ENCODE measurements around the gene ISL1.
A peak's percentile ranks its signal among the peaks of the same experiment; 100 is the strongest.

The ISL1 gene

GRCh38 chr5:51398875-51399642 is 15.8 kb downstream of the ISL1 start:
- H3K4me3 ChIP-seq (ENCODE audit: low read depth, low read length): peak overlapping the region; percentile 53
- peaks cover 53% of the 10 kb centered on the region for H3K4me1 ChIP-seq (ENCODE audit: control insufficient read depth, insufficient read depth, low read length)
- H3K36me3 ChIP-seq (ENCODE audit: control insufficient read depth, insufficient read depth, low read length): no peaks in the 10 kb centered on the region
- no peak overlapping the region for H3K27ac ChIP-seq (ENCODE audit: low read depth, low read length)
- peaks cover 86% of the 10 kb centered on the region for H3K27me3 ChIP-seq (ENCODE audit: control insufficient read depth, insufficient read depth, low read length)
- H3K9me3 ChIP-seq (ENCODE audit: control insufficient read depth, insufficient read depth, low read depth, low read length): no peaks in the 10 kb centered on the region
- H3K9ac ChIP-seq (ENCODE audit: low read length): peak overlapping the region; percentile 47

GRCh38 chr5:51399643-51400006 is 16.4 kb downstream of the ISL1 start:
- H3K9ac ChIP-seq (ENCODE audit: low read length): peak overlapping the region; percentile 19
- H3K9me3 ChIP-seq (ENCODE audit: control insufficient read depth, insufficient read depth, low read depth, low read length): no peaks in the 10 kb centered on the region
- no peak overlapping the region for H3K27ac ChIP-seq (ENCODE audit: low read depth, low read length)
- no peaks in the 10 kb centered on the region for H3K36me3 ChIP-seq (ENCODE audit: control insufficient read depth, insufficient read depth, low read length)
- H3K4me1 ChIP-seq (ENCODE audit: control insufficient read depth, insufficient read depth, low read length): peaks cover 48% of the 10 kb centered on the region
- peaks cover 80% of the 10 kb centered on the region for H3K27me3 ChIP-seq (ENCODE audit: control insufficient read depth, insufficient read depth, low read length)
- H3K4me3 ChIP-seq (ENCODE audit: low read depth, low read length): peak overlapping the region; percentile 53

GRCh38 chr5:51404255-51404654 is 21.0 kb downstream of the ISL1 start:
- Histone ChIP-seq H3K9ac (ENCODE audit: low read length) (no peak overlapping the region), H3K4me1 (ENCODE audit: control insufficient read depth, insufficient read depth, low read length) (peaks cover 5% of the 10 kb centered on the region), H3K9me3 (ENCODE audit: control insufficient read depth, insufficient read depth, low read depth, low read length) (no peaks in the 10 kb centered on the region), H3K27me3 (ENCODE audit: control insufficient read depth, insufficient read depth, low read length) (peaks cover 34% of the 10 kb centered on the region), H3K4me3 (ENCODE audit: low read depth, low read length) (no peak overlapping the region), H3K27ac (ENCODE audit: low read depth, low read length) (no peak overlapping the region), H3K36me3 (ENCODE audit: control insufficient read depth, insufficient read depth, low read length) (no peaks in the 10 kb centered on the region)

- Histone ChIP-seq H3K27ac (ENCODE audit: low read depth, low read length) (no peak overlapping the region), H3K27me3 (ENCODE audit: control insufficient read depth, insufficient read depth, low read length) (no peaks in the 10 kb centered on the region), H3K9ac (ENCODE audit: low read length) (no peak overlapping the region), H3K9me3 (ENCODE audit: control insufficient read depth, insufficient read depth, low read depth, low read length) (no peaks in the 10 kb centered on the region), H3K4me1 (ENCODE audit: control insufficient read depth, insufficient read depth, low read length) (no peaks in the 10 kb centered on the region; the same call in 1 of the 2 replicates), H3K4me3 (ENCODE audit: low read depth, low read length) (no peak overlapping the region), H3K36me3 (ENCODE audit: control insufficient read depth, insufficient read depth, low read length) (no peaks in the 10 kb centered on the region)
Observed at GRCh38 chr5:51411921-51412325, 28.7 kb downstream of the ISL1 start.

GRCh38 chr5:51414516-51414915 is 31.3 kb downstream of the ISL1 start:
- H3K9ac ChIP-seq (ENCODE audit: low read length): no peak overlapping the region
- no peaks in the 10 kb centered on the region for H3K9me3 ChIP-seq (ENCODE audit: control insufficient read depth, insufficient read depth, low read depth, low read length)
- no peaks in the 10 kb centered on the region for H3K27me3 ChIP-seq (ENCODE audit: control insufficient read depth, insufficient read depth, low read length)
- H3K27ac ChIP-seq (ENCODE audit: low read depth, low read length): no peak overlapping the region
- no peaks in the 10 kb centered on the region for H3K36me3 ChIP-seq (ENCODE audit: control insufficient read depth, insufficient read depth, low read length)
- no peaks in the 10 kb centered on the region; the same call in 1 of the 2 replicates for H3K4me1 ChIP-seq (ENCODE audit: control insufficient read depth, insufficient read depth, low read length)
- no peak overlapping the region for H3K4me3 ChIP-seq (ENCODE audit: low read depth, low read length)

- no peak overlapping the region for H3K9ac ChIP-seq (ENCODE audit: low read length)
- H3K27me3 ChIP-seq (ENCODE audit: control insufficient read depth, insufficient read depth, low read length): no peaks in the 10 kb centered on the region
- H3K36me3 ChIP-seq (ENCODE audit: control insufficient read depth, insufficient read depth, low read length): no peaks in the 10 kb centered on the region
- no peaks in the 10 kb centered on the region for H3K9me3 ChIP-seq (ENCODE audit: control insufficient read depth, insufficient read depth, low read depth, low read length)
- H3K4me1 ChIP-seq (ENCODE audit: control insufficient read depth, insufficient read depth, low read length): no peaks in the 10 kb centered on the region; the same call in 1 of the 2 replicates
- H3K27ac ChIP-seq (ENCODE audit: low read depth, low read length): no peak overlapping the region
- H3K4me3 ChIP-seq (ENCODE audit: low read depth, low read length): no peak overlapping the region
Observed at GRCh38 chr5:51416149-51416548, 32.9 kb downstream of the ISL1 start.

- no peaks in the 10 kb centered on the region for H3K27me3 ChIP-seq (ENCODE audit: control insufficient read depth, insufficient read depth, low read length)
- H3K27ac ChIP-seq (ENCODE audit: low read depth, low read length): no peak overlapping the region
- no peak overlapping the region for H3K9ac ChIP-seq (ENCODE audit: low read length)
- H3K36me3 ChIP-seq (ENCODE audit: control insufficient read depth, insufficient read depth, low read length): no peaks in the 10 kb centered on the region
- no peaks in the 10 kb centered on the region for H3K4me1 ChIP-seq (ENCODE audit: control insufficient read depth, insufficient read depth, low read length)
- no peaks in the 10 kb centered on the region for H3K9me3 ChIP-seq (ENCODE audit: control insufficient read depth, insufficient read depth, low read depth, low read length)
- no peak overlapping the region for H3K4me3 ChIP-seq (ENCODE audit: low read depth, low read length)
Observed at GRCh38 chr5:51433052-51433710, 49.9 kb downstream of the ISL1 start.

- Histone ChIP-seq H3K4me1 (ENCODE audit: control insufficient read depth, insufficient read depth, low read length) (no peaks in the 10 kb centered on the region), H3K27me3 (ENCODE audit: control insufficient read depth, insufficient read depth, low read length) (no peaks in the 10 kb centered on the region), H3K27ac (ENCODE audit: low read depth, low read length) (no peak overlapping the region), H3K9ac (ENCODE audit: low read length) (no peak overlapping the region), H3K36me3 (ENCODE audit: control insufficient read depth, insufficient read depth, low read length) (no peaks in the 10 kb centered on the region), H3K9me3 (ENCODE audit: control insufficient read depth, insufficient read depth, low read depth, low read length) (no peaks in the 10 kb centered on the region), H3K4me3 (ENCODE audit: low read depth, low read length) (no peak overlapping the region)
Observed at GRCh38 chr5:51439232-51439631, 56.0 kb downstream of the ISL1 start.

Measured in HUES6 (cell line).